NCI-H446 treated with DMSO at 0.1 percent for 48 hours (cell line): ENCODE measurements around the gene ZNF621.
A peak's percentile ranks its signal among the peaks of the same experiment; 100 is the strongest.
"Not testable (repeated sequence)": the region's sequence is repeated elsewhere in the genome, so short reads cannot be mapped to it uniquely, and the experiment has no call there.

ENCODE experiments used
- DNase-seq: peaks from one replicate; lab custom pipeline; 2025; lab: John Stamatoyannopoulos, UW

Gene ZNF621

GRCh38 chr3:40546816-40547215 is 22.1 kb downstream of the ZNF621 start:
- no peak for DNase-seq

DNA sequence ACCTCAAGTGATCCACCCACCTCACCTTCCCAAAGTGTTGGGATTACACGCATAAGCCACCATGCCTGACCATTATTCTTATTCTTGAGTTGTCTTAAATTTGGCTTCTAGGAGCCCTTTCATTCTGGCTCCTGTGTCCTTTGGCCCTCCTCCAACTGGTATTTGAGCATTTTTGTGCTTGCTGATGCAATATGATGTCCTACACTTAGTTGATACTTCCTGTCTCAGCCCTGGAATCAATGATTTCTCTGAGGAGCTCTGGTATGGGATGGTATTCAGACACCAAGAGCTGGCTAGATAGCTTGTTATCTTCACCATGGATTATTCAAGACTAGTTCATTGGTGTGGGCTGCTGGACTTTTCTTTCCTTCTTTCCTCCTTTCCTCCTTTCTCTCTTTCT is 25.4 kb downstream of the ZNF621 start:
- no peak for DNase-seq

DNA sequence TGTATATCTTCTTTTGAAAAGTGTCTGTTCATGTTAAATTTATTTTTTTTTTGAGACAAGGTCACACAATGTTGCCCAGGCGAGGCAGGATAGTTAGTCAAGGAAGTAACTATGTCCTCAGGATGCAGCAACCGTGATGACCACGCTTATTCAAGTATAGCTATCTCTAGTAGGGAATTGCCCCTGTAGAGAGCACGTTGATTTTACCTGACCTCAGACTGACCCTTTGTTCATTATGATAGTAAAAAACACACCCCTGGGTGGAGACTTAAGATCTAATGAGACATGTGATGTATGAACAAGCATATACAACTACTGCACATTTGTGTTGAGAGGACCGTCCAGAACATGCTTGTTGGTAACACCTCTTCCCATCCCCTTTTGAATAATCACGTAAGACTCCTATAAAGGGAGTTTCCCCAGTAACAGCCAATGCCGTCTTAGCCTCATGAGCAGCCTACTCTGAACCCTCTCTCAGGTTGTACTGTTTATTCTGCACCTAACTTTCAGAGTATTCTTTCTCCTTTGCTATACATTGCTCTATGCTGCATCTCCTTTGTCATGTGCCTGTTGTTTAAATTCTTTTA is 32.9 kb downstream of the ZNF621 start:
- DNase-seq, result no peak

- not testable (repeated sequence) for DNase-seq
These were observed 37.7 kb downstream of the ZNF621 start for GRCh38 chr3:40562482-40562881.

- DNase-seq, result not testable (repeated sequence)
These were observed 40.9 kb downstream of the ZNF621 start for GRCh38 chr3:40565629-40566028.

DNA sequence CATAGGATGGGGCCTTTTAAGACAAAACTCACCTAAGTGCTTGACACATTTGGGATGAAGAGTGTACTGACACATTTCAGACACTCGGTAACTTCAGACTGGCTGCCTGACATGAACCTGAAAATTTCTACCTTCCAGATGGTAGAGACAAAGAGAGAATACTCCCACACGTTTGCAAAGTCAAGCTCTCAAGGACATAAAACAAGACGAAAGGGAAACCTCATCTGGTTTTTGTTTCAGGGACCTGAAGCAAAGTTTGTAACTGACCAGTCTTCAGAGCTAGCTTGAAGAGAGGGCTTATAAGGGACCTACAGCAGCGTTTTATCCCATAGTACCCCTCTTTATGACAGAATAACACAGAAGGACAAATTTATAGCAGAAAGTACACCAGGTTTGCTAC is 41.9 kb downstream of the ZNF621 start:
- DNase-seq, result no peak

- DNase-seq, result no peak
These were observed 47.8 kb downstream of the ZNF621 start for GRCh38 chr3:40572588-40572987.

DNA sequence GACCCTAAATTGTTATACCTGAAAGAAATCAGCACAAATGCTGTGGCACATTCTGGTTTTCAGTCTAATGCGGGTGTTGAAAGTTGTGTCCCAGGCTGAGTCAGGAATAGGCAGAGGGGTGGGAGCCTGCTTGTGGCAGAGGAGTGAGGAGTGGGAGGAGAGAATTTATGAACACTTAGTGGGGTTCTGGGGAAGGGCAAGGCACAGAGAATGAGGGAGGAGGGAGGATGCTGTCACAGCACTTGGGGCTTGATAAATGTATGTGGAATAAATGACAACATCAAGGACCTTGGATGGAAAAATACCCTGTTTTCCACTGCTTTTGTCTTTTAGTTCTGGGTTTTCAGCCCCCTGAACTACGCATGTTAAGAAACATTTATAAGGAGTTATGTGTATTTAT is 49.3 kb downstream of the ZNF621 start:
- DNase-seq, result no peak

DNA sequence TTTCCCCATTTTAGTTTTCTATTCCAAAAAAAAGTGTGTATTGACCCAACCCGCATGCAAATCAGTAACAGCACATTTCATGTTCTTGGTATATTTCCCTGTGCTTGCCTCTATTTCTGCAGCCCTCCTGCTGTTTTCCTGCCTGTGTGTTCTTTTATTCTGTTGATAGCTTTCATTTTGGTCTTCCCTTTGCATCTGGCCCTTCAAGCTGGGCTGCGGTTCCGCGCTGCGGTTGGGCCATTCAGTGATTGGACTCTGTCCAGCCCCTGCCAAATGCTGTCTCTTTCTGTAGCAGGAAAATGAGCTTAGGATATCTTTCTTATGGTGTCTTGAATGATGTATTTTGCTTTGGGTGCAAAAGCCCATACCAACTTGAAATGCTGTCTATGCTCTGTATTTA is 49.9 kb downstream of the ZNF621 start:
- peak; percentile 65 for DNase-seq

DNA sequence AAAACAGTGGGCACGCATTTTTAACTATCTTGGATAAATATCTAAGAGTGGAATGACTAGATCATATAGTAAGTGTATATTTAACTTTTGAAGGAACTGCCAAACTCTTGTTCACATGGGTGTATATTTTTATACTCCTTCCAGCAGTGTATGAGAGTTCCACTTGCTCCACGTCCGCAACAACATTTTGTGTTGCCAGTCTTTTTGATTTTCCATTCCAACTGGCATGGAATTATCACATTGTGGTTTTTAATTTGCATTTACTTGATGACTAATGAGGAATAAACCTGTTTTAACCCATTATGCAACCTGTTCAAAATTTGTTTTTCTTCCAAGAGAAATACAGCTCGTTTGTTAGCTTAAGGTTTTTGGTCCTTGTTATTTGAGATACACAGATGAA is 51.6 kb downstream of the ZNF621 start:
- DNase-seq, result no peak

DNA sequence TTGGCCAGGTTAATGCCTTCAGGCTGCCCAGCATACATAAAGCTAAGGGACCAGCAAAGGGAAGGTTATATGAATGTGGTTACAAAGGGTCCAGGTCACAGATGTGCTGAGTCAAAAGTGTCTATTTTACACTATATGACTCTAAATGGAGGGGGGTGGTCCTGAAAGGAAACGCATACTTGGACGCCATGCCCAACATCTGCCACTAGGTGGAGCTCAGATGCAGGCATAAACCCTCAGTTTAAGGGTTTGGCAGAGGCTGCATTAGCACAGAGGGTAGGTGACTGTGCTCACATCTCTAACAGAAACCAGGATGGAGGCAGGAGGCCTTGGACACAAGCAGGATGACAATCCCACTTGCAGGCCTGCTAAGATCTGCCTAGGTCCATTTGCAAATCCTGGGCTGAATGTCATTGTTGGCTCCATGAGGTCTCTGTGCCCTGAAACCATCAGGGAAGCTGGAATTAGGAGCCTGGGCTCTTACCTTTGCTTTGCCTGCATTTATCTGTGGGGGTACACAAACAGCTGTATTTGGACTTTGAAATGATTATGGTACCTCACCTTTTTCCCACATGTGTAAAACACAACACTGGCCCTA is 55.8 kb downstream of the ZNF621 start:
- no peak for DNase-seq

DNA sequence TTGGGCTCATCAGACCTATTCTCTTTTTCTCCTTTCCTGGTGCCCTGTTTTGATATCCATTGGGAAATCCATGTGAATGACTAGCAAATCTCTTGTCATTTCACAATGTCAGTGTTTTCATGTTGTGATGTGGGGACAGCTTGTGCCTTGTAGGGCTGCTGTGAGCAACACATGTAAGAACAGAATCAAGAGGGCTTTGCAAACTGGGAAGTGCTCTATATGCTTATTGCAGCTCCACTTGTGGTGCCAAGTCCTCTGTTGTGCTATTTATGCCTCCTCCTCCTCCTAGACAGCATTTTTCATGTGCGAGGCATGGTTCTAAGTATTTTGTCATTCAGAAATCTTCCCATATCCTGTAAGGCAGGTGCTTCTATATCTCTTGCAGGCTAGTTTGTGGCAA is 56.4 kb downstream of the ZNF621 start:
- no peak for DNase-seq

GRCh38 chr3:40582401-40583027 is 57.8 kb downstream of the ZNF621 start:
- no peak for DNase-seq

- no peak for DNase-seq
These were observed 58.9 kb downstream of the ZNF621 start for GRCh38 chr3:40583691-40584090.

- peak; percentile 29 for DNase-seq
These were observed 59.9 kb downstream of the ZNF621 start for GRCh38 chr3:40584625-40585189.

- no peak for DNase-seq
These were observed 60.7 kb downstream of the ZNF621 start for GRCh38 chr3:40585381-40586016.

GRCh38 chr3:40586901-40587300 is 62.1 kb downstream of the ZNF621 start:
- DNase-seq, result no peak

DNA sequence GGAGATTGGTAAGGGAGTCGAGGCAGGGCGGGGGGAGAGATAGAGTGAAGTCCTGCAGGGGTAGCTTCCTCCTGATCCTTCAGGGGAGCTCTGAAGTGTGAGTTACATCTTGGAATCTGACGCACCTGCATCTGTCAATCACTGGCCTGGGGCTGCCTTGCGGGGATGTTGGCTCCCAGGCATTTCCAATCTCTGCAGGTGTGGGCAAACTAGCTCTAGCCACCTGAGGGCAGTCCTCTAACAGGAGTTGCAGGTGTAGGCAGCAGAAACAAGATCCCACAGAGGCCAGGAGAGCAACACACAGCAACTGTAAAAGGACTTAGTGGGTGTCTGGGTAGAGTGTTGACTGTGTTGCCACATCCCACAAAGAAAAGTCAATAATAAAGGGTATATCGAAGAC is 63.6 kb downstream of the ZNF621 start:
- DNase-seq, result no peak
